Muscle of arm (tissue), 12 donors: ENCODE measurements around the gene CAMK2B. TPM values are rescaled to one million over a fixed set of nuclear protein-coding genes. Genes with fewer than 3 reads are reported as not detected.

Experiments
- DNase-seq: peaks from one replicate; pipeline ENCODE4 v3.0.0-alpha.2; 2013
- polyA plus RNA-seq, 12 donors: library from polyadenylated mRNA; unstranded; fragments of 120-200 nt; gene quantifications; one replicate each; pipeline ENCODE4 v1.2.1, GENCODE V29; 2013; ENCODE audit not compliant: insufficient read length in 12 of 12

Gene CAMK2B
- polyA plus RNA-seq, 12 donors: 3.6 to 1,562 (median 12.8) TPM

DNA sequence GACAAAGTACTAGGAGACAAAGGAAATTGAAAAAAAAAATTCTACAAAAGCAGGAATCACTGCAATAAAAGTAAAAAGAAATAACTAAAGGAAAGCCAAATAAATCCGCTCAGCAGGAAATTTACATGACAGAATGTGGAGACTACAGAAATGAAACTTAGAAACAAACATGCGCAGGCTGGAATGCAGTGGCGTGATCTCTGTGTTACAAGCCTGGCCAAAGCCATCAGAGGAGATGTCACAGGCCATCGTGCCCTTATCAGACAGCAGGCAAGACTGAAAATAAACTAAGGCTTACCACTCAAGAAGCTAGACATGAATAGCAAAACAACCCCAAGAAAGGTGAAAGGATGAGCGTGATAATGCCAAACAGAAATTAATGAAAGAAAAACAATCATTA, 6.3 kb upstream of the CAMK2B start:
- no peak for DNase-seq

- DNase-seq: no peak
These were observed 4.9 kb upstream of the CAMK2B start for GRCh38 chr7:44330331-44330730.

DNA sequence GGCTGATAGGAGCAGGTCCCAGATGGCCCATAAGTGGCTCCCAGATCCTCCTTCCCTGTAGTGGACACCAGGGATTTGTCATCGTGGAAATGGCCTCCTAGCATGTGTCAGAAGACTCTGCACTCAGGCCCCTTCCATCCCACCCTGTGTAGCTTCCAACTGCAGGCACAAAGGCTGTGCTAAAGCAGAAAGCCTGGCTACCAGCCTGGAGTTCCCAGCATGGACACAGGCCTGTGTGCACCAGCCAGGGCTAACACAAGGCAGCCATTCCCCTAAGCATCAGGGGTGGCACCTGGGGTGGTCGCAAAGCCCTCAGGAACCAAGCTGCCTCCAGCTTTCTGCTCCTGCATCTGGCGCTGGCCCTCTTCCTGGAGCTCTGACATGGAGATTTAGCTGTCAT, 4.5 kb upstream of the CAMK2B start:
- DNase-seq: no peak

GRCh38 chr7:44329081-44329480, 3.7 kb upstream of the CAMK2B start:
- no peak for DNase-seq

DNA sequence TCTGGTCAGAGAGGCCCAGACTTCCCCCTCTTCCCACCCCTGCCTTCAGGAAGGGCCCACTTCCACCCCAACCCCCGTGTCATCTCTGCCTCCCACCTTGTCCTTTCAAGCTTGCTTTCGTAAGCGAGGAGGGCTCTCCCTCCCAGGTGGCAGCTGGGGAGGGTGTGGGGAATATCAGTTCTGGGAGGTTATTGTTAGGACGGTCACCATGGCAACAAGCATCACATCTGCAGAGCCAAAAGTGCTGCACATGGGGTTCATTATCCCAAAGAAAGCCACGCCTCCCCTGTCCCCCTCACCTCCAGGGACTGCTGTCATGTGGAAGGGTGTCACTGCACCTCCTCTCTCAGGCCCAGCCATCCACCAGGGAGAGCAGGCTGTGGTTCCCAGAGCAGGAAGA, 2.6 kb upstream of the CAMK2B start:
- no peak for DNase-seq

DNA sequence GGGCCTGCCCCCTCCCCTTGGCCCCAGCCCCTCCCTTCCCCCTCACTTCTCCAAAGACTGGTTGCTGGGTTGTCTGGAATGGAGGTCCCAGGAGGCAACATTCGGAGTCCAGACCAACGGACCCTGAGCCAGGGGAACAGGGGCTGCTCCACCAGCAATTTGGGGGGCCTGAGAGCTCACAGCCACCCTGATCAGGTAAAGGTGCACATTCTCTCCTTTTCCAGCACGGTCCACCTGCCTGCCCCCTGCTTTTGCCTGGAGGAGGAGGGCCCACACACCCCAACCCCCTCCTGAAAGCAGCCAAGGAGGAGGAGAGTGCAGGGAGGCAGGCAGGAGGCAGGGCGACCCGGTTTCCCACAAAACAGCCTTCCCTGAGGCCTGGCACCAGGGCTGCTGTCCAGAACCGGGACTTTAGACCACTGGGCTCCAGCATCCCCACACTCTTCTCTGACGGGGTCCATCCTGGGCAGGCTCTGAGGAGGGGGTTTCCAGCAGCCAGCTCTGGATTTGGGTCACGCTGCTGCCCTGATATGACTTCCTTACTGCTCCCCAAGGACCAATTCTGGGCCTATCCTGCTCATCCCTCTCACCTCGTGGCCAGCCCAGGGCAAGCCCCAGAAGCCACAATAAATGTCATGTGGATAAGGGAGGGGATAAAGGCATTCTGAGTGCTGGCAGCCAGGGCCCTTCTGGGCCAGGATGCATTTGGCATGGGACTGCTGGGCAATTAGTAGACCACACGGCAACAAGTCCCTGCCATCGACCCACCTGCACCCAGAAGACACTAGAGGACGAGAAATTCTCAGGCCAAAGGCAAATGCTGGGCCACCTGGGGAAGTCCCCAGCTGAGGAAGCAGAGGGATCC, 1.1 kb upstream of the CAMK2B start:
- DNase-seq: no peak

- DNase-seq: no peak
These were observed 432 bp upstream of the CAMK2B start for GRCh38 chr7:44325811-44326241.

- no peak for DNase-seq
These were observed 753 bp downstream of the CAMK2B start for GRCh38 chr7:44324481-44325200.

DNA sequence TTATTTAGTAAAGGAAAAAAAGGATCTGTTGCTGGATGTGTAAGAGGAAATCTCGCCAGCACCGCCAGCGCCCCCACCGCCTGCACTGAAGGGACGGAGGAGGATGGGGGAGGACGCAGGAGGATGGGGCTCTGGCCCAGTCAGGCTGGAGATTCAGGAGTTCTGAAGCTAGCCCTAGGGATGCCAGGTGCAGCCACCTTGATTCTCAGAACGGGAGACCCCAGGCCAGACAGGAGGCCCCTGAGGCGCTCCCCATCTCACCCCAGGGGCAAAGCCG, 1.3 kb downstream of the CAMK2B start:
- no peak for DNase-seq

DNA sequence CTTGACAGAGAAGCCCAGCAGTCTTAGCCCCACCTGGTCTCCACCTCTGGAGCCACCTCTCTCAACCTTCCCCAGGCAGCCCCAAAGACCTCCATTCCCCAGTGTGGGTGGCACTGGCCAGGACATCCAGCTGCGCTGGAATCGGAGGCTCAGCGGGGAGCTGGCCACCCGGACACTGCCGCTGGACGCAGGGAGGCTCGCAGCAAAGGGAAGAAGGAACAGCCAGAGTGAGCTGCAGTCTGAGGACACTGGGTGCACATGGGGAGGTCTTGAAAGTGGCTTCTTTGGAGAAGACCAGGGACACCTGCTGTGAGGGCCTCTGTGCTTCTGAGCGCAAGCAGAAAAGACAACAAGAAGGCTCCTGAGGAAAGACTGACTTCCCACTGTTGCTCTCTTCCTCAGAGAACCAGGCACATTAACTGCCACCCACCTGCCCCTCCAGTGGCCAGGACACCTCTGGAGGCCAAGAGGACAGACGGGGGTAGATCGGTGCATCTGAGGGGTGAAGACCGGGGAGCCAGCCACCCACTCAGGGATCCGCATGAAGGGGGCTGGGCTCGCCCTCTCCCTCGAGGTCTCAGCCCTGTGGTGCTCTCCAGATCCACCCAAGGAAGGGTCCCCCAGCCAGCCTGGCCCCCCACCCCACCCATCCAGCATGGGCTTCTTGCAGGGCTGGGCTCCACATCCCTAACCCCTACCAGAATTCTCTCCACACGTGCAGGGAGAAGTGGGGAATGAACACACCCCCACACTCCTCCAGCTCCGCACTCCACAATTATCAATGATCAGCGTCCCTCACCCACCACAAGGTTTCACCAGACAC, 1.8 kb downstream of the CAMK2B start:
- DNase-seq: no peak

DNA sequence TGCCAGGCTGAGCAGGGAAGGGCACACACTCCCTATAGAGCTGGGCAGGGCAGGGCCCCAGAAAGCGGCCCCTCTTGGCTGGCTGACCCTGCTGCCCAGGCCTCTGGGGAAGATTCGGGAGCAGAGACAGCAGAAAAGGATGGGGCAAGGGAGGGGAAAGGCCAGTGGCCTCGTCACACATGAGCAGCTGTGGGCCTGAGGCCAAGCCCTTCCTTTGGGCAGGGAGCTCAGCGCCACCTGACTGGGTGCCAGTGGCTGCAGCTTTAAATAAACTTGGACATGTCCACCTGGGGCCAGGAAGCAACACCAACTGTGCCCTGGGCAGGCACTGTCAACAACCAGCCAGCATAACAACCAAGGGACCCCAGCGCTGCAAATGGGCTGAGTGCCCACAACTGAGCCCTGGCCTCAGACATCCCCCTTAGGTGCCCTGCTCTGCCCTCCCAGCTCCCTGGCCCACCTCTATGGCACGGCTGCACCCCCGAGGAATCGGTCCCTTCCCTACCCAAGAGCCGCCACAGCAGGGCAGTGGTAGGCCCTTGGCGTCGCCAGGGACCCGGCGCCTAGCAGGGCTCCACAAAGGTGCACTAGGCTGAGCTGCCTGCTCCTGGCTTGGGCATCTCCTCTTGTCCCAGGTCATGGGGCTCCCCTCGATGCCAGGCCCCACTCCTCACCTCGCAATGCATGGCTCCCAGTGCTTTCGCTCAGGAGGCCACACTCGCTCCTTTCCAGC, 2.6 kb downstream of the CAMK2B start:
- DNase-seq: no peak

- no peak for DNase-seq
These were observed 3.6 kb downstream of the CAMK2B start for GRCh38 chr7:44321796-44322195.

GRCh38 chr7:44320794-44321371, 4.5 kb downstream of the CAMK2B start:
- DNase-seq: no peak

- DNase-seq: no peak
These were observed 5.3 kb downstream of the CAMK2B start for GRCh38 chr7:44320141-44320540.

- no peak for DNase-seq
These were observed 7.1 kb downstream of the CAMK2B start for GRCh38 chr7:44318332-44318731.

GRCh38 chr7:44315301-44315903, 10.0 kb downstream of the CAMK2B start:
- no peak for DNase-seq

GRCh38 chr7:44313621-44314031, 11.8 kb downstream of the CAMK2B start:
- DNase-seq: no peak

- DNase-seq: no peak
These were observed 12.4 kb downstream of the CAMK2B start for GRCh38 chr7:44313016-44313415.

GRCh38 chr7:44311561-44312495, 13.6 kb downstream of the CAMK2B start:
- no peak for DNase-seq
